Lower leg skin (tissue), 4 donors: ENCODE data around the gene ARHGEF4. TPM values are rescaled to one million over a fixed set of nuclear protein-coding genes. Genes with fewer than 3 reads are reported as not detected.

Experiments used
- DNase-seq, 2 donors: peaks; one replicate each; pipeline ENCODE4 v3.0.0-alpha.2; 2019; ENCODE audit warnings: low spot score in 2 of 2
- H3K4me3 ChIP-seq: fragments of 200-600 bp; sonication (generic); 2 replicates; pipeline ENCODE4 v1.5.1; 2017; ENCODE audit warnings: mild to moderate bottlenecking, low read depth; ENCODE audit not compliant: poor library complexity, severe bottlenecking
- POLR2A ChIP-seq, 2 donors: fragments of 450-650 bp; IDR thresholded peaks; one replicate each; pipeline ENCODE4 v1.6.1; 2016 to 2017; ENCODE audit warnings: antibody characterized with exemption in 2 of 2, mild to moderate bottlenecking in 1 of 2, moderate library complexity in 1 of 2
- WGBS, 2 donors: methylation state at CpG; one replicate each; pipeline ENCODE4 v1.1.5; 2018; 5-methylcytosine and 5-hydroxymethylcytosine counted together
- intact Hi-C: fragments of 100-400 bp; cut with DNase I; formaldehyde crosslinking; loops from one replicate; pipeline ENCODE4 v1.15.0; 2023; ENCODE audit warnings: low total_unique reads
- total RNA-seq, 4 donors: library from RNA; depleted of rRNA; stranded (reverse); fragments of >200 nt; gene quantifications; one replicate each; pipeline ENCODE4 v1.1.0, GENCODE V29; 2016
- TF ChIP-seq, protein P1 (sequence below), 3 donors: fragments of 450-650 bp; IDR thresholded peaks; one replicate each; pipeline ENCODE4 v1.5.1; 2016; ENCODE audit warnings: antibody characterized with exemption in 3 of 3, mild to moderate bottlenecking in 3 of 3, moderate library complexity in 2 of 3

ARHGEF4 gene
- total RNA-seq, 4 donors from 2014 or later, result 106 to 220 (median 120) TPM

DNA sequence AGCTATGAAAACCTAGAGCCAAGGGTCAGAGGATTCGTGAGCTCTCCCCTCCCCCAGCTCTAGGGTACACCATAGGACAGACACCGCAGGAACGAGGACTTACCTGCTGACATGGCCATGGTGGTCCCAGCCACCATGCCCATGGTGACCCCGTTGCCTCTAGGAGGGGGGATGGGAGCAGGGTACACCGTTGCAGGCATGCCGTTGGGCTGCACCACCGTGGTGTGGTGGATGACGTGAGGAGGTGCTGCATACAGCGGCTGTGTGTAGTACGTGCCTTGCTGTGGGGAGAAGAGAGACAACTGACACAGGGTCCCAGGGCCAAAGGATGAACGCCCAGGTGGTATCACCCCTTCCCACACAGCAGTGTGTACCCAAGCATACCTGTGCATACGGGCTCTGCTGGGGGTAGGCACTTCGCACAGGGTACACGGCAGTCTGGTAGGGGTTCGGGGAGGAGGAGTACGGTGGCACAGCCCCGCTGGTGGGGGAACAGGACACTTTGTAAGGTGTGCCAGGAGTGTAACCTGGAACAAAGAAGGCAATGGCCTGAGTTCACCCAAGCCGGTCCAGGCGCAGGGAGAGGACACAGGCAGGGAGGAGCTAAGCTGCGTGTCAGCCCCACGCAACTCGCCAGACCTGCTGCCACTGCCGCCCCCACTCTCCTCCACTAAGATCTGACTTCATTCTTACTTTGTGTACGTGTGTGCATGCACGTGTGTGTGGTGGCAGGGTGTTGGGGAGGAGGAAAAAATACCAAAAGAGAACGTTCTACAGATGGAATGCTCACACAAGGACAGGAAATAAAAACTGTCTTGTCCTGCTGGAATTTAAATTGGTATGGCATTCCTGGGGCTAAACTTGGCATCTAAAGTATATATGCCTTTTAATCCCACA is 218.7 kb downstream of the ARHGEF4 start:
- TF ChIP-seq POLR2A (IDR thresholded peaks at IDR 0.05), result no peak
- TF ChIP-seq, protein P1, sequence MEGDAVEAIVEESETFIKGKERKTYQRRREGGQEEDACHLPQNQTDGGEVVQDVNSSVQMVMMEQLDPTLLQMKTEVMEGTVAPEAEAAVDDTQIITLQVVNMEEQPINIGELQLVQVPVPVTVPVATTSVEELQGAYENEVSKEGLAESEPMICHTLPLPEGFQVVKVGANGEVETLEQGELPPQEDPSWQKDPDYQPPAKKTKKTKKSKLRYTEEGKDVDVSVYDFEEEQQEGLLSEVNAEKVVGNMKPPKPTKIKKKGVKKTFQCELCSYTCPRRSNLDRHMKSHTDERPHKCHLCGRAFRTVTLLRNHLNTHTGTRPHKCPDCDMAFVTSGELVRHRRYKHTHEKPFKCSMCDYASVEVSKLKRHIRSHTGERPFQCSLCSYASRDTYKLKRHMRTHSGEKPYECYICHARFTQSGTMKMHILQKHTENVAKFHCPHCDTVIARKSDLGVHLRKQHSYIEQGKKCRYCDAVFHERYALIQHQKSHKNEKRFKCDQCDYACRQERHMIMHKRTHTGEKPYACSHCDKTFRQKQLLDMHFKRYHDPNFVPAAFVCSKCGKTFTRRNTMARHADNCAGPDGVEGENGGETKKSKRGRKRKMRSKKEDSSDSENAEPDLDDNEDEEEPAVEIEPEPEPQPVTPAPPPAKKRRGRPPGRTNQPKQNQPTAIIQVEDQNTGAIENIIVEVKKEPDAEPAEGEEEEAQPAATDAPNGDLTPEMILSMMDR (IDR thresholded peaks at IDR 0.05), result no peak
- H3K4me3 ChIP-seq, result no peak overlapping the region
- intact Hi-C loops, result no loop called here
- no peak for DNase-seq
- 85 to 89% methylated on average over 26 of the region's 26 CpGs for WGBS, 2 donors

DNA sequence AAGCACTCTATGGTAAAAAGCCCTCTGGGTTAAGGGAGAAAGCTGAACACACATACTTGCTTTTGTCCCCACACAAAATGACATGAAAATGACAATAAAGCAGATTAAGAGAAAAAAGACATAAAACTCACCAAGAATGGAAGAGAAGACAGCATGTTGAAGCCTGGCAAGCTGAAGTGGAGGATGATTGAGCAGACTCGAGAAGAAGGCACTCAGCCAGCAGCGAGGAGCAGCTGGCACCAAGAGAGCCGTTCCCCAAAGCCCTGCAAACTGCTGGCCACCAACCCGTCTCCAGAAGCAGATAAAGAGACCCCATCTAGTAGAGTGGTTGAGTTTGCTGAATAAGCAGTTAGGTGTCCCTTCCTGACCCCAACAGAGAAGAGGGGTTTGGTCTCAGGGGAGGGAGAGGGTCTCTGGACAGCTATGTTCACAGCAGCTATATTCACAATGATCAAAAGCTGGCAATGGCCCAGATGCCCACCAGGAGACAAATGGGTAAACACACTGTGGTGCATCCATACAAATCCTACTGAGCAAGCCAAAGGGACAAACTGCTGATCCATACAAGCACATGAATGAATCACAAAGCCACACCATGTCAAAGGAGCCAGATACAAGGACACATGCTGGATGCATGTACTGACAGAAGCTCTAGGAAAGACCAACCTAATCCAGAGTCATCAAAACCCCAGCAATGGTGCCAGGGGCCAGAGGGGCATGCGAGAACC is 219.7 kb downstream of the ARHGEF4 start:
- no peak for TF ChIP-seq POLR2A (IDR thresholded peaks at IDR 0.05)
- DNase-seq, result no peak
- no peak overlapping the region for H3K4me3 ChIP-seq
- intact Hi-C loops, result no loop called here
- 42 to 54% methylated on average over 5 of the region's 5 CpGs for WGBS, 2 donors

DNA sequence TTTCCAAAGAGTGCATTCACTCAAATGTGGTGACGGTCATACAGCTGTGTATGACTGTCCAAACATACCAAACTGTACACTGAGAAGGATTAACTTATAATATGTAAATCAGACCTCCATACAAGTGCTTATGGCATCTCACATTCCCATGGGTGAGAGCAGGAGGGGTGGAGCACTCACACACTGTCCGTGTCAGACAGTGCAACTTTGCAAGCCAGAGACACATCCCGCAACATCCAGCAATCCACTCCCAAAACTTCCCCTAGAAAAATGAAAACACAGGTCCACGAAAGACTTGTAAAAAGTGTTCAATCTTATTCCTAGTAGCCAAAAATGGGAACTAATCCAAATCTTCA is 220.2 kb downstream of the ARHGEF4 start:
- no peak overlapping the region for H3K4me3 ChIP-seq
- 82 to 87% methylated on average over 4 of the region's 4 CpGs for WGBS, 2 donors
- TF ChIP-seq, protein P1 (IDR thresholded peaks at IDR 0.05), result no peak
- no peak for TF ChIP-seq POLR2A (IDR thresholded peaks at IDR 0.05)
- intact Hi-C loops, result no loop called here
- DNase-seq, result no peak

DNA sequence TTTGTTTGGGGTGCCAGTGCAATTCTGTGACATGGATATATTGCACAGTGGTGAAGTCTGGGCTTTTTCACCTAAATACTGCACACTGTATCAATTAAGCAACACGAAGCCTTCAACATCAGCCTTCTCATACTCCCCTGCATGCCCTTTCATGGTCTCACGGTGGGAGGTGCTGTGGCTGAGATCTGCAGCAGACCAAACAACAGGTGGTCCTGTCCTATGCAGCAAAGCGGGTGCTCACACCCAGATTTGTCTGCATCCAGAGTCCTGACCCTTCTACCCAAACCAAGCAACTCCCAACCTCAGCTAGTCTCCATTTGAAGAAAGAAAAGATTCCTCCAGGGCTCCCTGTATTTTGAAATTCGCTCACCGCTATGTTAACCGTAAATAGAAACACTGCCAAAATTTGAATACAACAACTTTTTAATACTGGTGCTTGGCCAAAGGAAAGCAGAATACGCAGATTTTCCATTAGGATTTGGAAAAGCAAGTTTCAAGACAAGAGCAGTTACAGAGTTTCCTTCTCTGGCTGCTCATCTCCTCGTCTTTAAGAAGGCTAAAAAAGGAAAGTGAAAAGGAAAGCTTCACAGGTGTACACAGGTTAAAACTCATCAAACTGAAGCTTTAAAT is 221.6 kb downstream of the ARHGEF4 start:
- intact Hi-C loops, result no loop called here
- 75 to 76% methylated on average over 8 of the region's 8 CpGs for WGBS, 2 donors
- TF ChIP-seq, protein P1 (IDR thresholded peaks at IDR 0.05), result no peak
- TF ChIP-seq POLR2A (IDR thresholded peaks at IDR 0.05), result no peak
- H3K4me3 ChIP-seq, result no peak overlapping the region
- no peak for DNase-seq

DNA sequence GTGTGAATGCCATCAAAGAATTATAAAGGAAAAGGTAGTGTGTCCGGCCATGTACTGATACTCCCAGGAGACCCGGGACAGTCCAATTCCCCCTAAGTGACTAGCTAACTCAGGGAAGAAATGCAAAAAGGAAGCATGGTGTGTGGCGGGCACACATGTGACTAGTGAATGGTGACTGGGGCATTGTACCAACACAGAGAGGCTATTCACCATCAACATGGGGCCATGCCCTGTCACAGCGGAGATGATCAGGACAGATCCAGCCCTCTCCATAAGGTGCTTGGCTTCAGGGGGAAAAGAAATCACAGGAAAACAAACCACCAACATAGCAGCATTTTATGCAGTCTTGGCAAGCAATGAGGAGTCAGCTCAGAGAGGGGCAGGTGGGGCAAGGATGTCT is 222.2 kb downstream of the ARHGEF4 start:
- DNase-seq, result no peak
- no peak for TF ChIP-seq POLR2A (IDR thresholded peaks at IDR 0.05)
- TF ChIP-seq, protein P1 (IDR thresholded peaks at IDR 0.05), result no peak
- WGBS, 2 donors, result 92% methylated on average over 4 of the region's 4 CpGs
- no peak overlapping the region for H3K4me3 ChIP-seq
- intact Hi-C loops, result no loop called here
